Fibroblast of mammary gland (primary cell): ENCODE data around the gene IGF2.

Experiments used
- DNase-seq: peaks from one replicate; pipeline ENCODE4 v3.0.0-alpha.2; 2010; ENCODE audit warnings: low read depth
- H3K4me3 ChIP-seq: 2 replicates; pipeline ENCODE4 v1.5.1; 2011; ENCODE audit warnings: low read depth, mild to moderate bottlenecking, low read length, moderate library complexity; ENCODE audit not compliant: control insufficient read depth
- TF ChIP-seq, protein P1 (sequence below): conservative IDR thresholded peaks from 2 replicates; pipeline ENCODE4 v1.5.1; 2011; ENCODE audit warnings: low read depth, low read length, inconsistent platforms; ENCODE audit not compliant: control insufficient read depth, insufficient read depth

The IGF2 gene

DNA sequence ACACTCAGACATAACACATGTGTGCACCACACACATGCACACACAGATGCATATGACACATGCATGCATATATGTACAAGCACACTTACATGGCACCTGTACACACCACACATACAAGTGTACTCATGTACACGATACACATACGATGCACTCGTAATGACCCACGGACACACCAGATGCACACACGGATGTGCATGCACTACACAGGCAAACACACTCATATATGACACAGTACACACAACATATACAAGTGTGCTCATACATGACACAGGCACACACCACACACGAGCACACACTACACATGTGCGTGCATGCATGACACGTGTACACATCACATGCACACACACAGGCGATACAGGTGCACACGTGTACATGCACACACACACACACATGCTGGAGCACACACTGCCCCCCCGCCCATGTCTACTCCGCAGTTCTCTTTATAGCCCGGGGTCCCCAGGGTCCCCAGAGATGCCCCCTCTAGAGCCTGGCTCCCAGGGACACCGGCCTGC is 37.3 kb upstream of the IGF2 start:
- TF ChIP-seq, protein P1, sequence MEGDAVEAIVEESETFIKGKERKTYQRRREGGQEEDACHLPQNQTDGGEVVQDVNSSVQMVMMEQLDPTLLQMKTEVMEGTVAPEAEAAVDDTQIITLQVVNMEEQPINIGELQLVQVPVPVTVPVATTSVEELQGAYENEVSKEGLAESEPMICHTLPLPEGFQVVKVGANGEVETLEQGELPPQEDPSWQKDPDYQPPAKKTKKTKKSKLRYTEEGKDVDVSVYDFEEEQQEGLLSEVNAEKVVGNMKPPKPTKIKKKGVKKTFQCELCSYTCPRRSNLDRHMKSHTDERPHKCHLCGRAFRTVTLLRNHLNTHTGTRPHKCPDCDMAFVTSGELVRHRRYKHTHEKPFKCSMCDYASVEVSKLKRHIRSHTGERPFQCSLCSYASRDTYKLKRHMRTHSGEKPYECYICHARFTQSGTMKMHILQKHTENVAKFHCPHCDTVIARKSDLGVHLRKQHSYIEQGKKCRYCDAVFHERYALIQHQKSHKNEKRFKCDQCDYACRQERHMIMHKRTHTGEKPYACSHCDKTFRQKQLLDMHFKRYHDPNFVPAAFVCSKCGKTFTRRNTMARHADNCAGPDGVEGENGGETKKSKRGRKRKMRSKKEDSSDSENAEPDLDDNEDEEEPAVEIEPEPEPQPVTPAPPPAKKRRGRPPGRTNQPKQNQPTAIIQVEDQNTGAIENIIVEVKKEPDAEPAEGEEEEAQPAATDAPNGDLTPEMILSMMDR: no peak
- DNase-seq: no peak
- no peak overlapping the region for H3K4me3 ChIP-seq

DNA sequence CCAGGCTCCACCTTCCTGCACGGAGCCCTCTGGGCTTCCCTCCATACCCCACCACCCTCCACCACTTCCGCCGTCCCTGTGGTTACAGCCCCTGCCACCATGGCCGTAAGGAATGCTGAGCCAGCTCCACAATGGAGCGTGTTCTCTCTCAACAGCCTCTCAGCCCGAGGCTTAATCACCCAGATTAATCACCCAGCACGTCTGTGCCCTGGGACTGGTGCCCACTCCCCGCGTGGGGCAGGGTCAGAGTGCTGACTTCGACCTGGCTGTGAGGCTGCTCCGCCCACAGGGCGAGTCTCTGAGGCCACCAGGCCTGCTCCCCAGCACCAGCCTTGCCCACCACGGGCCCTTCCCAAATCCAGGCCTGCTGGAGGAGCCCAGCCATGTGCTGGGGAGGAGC is 36.5 kb upstream of the IGF2 start:
- H3K4me3 ChIP-seq: no peak overlapping the region
- DNase-seq: peak; percentile 8
- TF ChIP-seq, protein P1: no peak

DNA sequence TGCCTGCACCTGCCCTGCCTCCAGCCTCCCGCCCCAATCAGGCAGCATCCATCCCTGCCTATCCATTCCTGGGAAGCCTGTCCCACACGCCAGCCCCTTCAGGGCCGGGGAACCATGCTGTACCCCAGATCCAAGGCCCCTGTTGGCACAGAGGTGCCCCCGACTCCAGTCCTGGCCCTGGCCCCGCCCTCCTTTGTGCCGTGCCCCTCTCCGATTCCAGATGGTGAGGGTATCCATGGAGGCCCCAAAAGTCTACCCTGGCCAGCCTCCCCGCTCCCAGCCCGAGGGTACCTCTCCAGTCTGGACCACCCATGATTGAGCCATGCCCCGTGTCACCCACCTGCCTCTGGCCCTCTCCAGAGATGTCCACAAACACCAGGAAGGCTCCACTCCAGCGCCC is 35.2 kb upstream of the IGF2 start:
- DNase-seq: no peak
- TF ChIP-seq, protein P1: no peak
- no peak overlapping the region for H3K4me3 ChIP-seq

DNA sequence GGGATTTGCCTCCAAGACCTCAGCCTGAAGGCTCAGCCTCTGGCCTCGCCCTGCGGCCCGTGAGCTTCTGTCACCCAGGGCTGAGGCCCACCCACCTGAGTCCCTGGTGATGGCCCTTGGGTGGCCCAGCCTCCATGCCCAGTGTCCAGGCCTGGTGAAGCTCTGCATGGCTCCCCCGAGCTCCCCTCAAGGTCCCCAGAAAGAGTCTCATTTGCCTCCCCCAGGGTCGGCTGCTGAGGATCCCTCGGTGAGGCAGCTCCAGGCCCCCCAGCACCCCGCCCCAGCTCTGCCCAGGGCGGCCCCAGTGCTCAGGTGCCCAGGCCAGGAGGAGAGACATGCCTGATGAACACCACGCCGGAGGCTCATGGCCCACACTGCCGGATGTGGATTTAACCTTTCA is 34.6 kb upstream of the IGF2 start:
- TF ChIP-seq, protein P1: no peak
- no peak for DNase-seq
- H3K4me3 ChIP-seq: no peak overlapping the region

DNA sequence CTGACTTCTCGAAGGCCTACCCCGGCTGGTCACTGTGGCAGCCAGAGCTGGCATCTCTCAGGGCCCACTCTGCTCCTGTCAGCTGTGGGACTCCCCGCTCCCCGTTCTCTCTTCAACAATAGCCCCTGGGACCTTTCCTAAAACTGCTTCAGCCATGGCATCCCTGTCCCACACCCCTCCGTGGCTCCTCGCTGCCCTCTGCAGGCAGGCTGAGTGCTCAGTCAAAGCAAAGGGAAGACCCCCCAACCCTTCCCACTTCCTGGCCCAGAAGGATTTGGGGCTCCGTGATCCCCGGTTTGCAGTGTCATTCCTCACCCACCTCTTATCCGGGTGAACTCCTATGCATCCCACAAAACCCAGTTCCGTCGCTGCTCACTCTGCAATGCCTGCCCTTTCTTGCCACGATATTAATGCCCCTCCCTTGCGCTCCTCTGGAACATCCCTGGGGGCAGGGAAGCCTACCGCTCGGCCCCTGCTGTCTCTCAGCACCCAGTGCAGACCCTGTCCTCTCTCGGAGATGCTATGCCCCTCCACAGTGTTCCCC is 34.0 kb upstream of the IGF2 start:
- TF ChIP-seq, protein P1: peak; percentile 41
- no peak for DNase-seq
- H3K4me3 ChIP-seq: no peak overlapping the region

DNA sequence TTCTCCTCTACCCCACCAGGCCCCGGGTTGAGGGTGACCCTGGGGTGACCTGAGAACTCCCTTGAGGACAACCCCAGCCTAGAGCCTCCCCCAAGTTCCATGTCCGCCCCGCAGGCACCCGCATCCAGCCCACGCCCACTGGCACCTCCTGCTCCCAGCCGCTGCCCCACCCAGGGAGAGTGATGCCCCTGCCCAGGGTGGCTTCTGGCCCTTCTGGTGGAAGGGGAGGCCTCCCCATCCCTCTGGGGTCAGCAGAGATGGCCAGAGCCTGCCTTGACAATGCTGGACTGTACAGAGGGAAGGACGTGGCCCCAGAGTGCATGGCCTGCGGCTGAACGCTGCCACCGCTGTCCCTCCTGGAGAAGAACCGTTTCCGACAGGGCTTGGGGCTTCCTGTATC is 33.5 kb upstream of the IGF2 start:
- TF ChIP-seq, protein P1: no peak
- no peak overlapping the region for H3K4me3 ChIP-seq
- DNase-seq: no peak

DNA sequence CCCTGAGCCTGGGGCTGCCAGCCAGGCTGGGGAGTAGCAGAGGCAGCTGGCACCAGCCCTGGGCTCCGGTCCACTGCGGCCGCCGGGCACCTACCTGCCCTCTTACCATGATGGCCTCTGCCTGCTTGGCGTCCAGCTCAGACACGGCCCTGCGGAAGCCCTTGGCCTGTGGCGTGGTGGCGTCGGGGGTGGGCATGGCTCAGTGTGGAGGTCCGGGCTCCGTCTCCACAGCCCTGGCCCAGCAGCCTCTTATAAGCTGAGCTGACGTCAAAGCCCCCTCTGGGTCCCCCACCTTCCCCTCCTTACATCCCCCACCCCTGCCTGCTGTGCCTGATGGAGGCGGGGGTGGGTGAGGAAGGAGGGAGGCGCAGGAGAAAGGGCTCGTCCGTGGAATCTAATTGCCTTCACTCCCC is 32.4 kb upstream of the IGF2 start, which contains the start of gene TH:
TH (minus strand) TSS at position 225 of the 413 bp plus-strand sequence; CDS start at position 196, 29 bp downstream.
- TF ChIP-seq, protein P1: no peak
- no peak for DNase-seq
- H3K4me3 ChIP-seq: no peak within 1 kb of the TSS
